Epithelial cell of proximal tubule (primary cell): ENCODE measurements around the gene ATXN7. TPM values are rescaled to one million over a fixed set of nuclear protein-coding genes. Genes with fewer than 3 reads are reported as not detected.

ENCODE experiments used
- DNase-seq: peaks from one replicate; pipeline ENCODE4 v3.0.0-alpha.2; 2011; ENCODE audit warnings: low read depth
- H3K4me3 ChIP-seq: 2 replicates; pipeline ENCODE4 v1.5.1; 2011; ENCODE audit warnings: low read depth, mild to moderate bottlenecking, low read length
- CTCF ChIP-seq: conservative IDR thresholded peaks from 2 replicates; pipeline ENCODE4 v1.5.1; 2012; ENCODE audit warnings: low read depth, mild to moderate bottlenecking, low read length
- total RNA-seq: library from RNA; depleted of rRNA; stranded (reverse); fragments of >200 nt; gene quantifications from 2 replicates; pipeline ENCODE4 v1.2.3, GENCODE V29; 2015

ATXN7 gene
- total RNA-seq, 1 donor from 2014 or later, result 16.7 TPM

- no peak overlapping the region for H3K4me3 ChIP-seq
- TF ChIP-seq CTCF, result no peak
Measured at GRCh38 chr3:63975723-63976122, 112.1 kb downstream of the ATXN7 start.

GRCh38 chr3:63976161-63976871, 112.6 kb downstream of the ATXN7 start:
- no peak overlapping the region for H3K4me3 ChIP-seq
- no peak for DNase-seq
- TF ChIP-seq CTCF, result no peak

More at GRCh38 chr3:63975723-63976122, 112.1 kb downstream of the ATXN7 start:
- no peak for DNase-seq

- H3K4me3 ChIP-seq, result no peak overlapping the region
- no peak for TF ChIP-seq CTCF
- no peak for DNase-seq
Measured at GRCh38 chr3:63976872-63977200, 113.2 kb downstream of the ATXN7 start.

GRCh38 chr3:63977893-63978292, 114.2 kb downstream of the ATXN7 start:
- no peak overlapping the region for H3K4me3 ChIP-seq
- DNase-seq, result no peak
- TF ChIP-seq CTCF, result no peak

GRCh38 chr3:63979093-63979885, 115.6 kb downstream of the ATXN7 start:
- TF ChIP-seq CTCF, result no peak
- DNase-seq, result no peak
- no peak overlapping the region for H3K4me3 ChIP-seq

- no peak for DNase-seq
- TF ChIP-seq CTCF, result no peak
- no peak overlapping the region for H3K4me3 ChIP-seq
Measured at GRCh38 chr3:63980019-63980418, 116.4 kb downstream of the ATXN7 start.
